Measurements from ENCODE around the gene PHACTR1. TPM values are rescaled to one million over a fixed set of nuclear protein-coding genes. Genes with fewer than 3 reads are reported as not detected.

PHACTR1 gene
- total and polyA plus RNA-seq, 4 donors, result 0.31 to 1.5 (median 0.79) TPM

- 87% methylated on average over 6 of the region's 6 CpGs for WGBS
- H3K4me3 ChIP-seq (ENCODE audit: low read depth in 1 of 3, low read length in 3 of 3), result no peak overlapping the region
- no peaks in the 10 kb centered on the region for H3K36me3 ChIP-seq (ENCODE audit: control insufficient read depth in 4 of 4, insufficient read depth in 3 of 4, low read depth in 1 of 4, low read length in 3 of 4)
- no peaks in the 10 kb centered on the region for H3K9me3 ChIP-seq (ENCODE audit: control insufficient read depth in 4 of 4, low read length in 3 of 4)
- no peak overlapping the region for H3K27ac ChIP-seq (ENCODE audit: low read depth in 1 of 2, low read length in 2 of 2)
- H3K4me1 ChIP-seq (ENCODE audit: control insufficient read depth in 4 of 4, insufficient read depth in 4 of 4, low read length in 3 of 4), result no peaks in the 10 kb centered on the region
- H3K9ac ChIP-seq (ENCODE audit: low read depth in 1 of 2, low read length in 2 of 2), result no peak overlapping the region
- TF ChIP-seq ZBTB33 (IDR thresholded peaks at IDR 0.05) (no peak), YY1 (IDR thresholded peaks at IDR 0.05) (no peak), HNF4A (conservative IDR thresholded peaks at IDR 0.05) (no peak), ATF3 (IDR thresholded peaks at IDR 0.05) (no peak), CTCF (IDR thresholded peaks at IDR 0.05; ENCODE audit: low read depth, low read length, missing input control) (no peak), TAF1 (conservative IDR thresholded peaks at IDR 0.05) (no peak), SP1 (IDR thresholded peaks at IDR 0.05) (no peak), EGR1 (IDR thresholded peaks at IDR 0.05; ENCODE audit: low read depth in 2 of 2) (no peak), MAX (IDR thresholded peaks at IDR 0.05) (no peak)
- DNase-seq (ENCODE audit: low spot score), result no peak
- no peaks in the 10 kb centered on the region for H3K27me3 ChIP-seq (ENCODE audit: control insufficient read depth in 4 of 4, insufficient read depth in 4 of 4, low read length in 3 of 4)
These were observed 193.3 kb downstream of the PHACTR1 start for GRCh38 chr6:12909833-12910232.

- TF ChIP-seq RXRA (IDR thresholded peaks at IDR 0.05) (peak in 1 of 2 donors; percentile 5), FOXA2 (IDR thresholded peaks at IDR 0.05) (no peak), HNF4A (conservative IDR thresholded peaks at IDR 0.05) (peak; percentile 55 to 71), FOXA1 (IDR thresholded peaks at IDR 0.05) (no peak), NR2F2 (IDR thresholded peaks at IDR 0.05) (no peak), MAX (IDR thresholded peaks at IDR 0.05) (no peak), RAD21 (IDR thresholded peaks at IDR 0.05) (peak; percentile 80 to 81), CTCF (IDR thresholded peaks at IDR 0.05; ENCODE audit: low read depth, low read length, missing input control) (peak; percentile 62), ATF3 (IDR thresholded peaks at IDR 0.05) (no peak), TAF1 (conservative IDR thresholded peaks at IDR 0.05) (no peak), SP1 (IDR thresholded peaks at IDR 0.05) (no peak), REST (IDR thresholded peaks at IDR 0.05) (no peak), EGR1 (IDR thresholded peaks at IDR 0.05; ENCODE audit: low read depth in 2 of 2) (no peak), ZBTB33 (IDR thresholded peaks at IDR 0.05) (no peak), JUND (IDR thresholded peaks at IDR 0.05) (peak in 1 of 2 donors; percentile 8), GABPA (IDR thresholded peaks at IDR 0.05 in 1 of 2, conservative IDR thresholded peaks at IDR 0.05 in 1 of 2) (no peak), YY1 (IDR thresholded peaks at IDR 0.05) (no peak), HNF4G (IDR thresholded peaks at IDR 0.05) (no peak)
- no peak overlapping the region for H3K4me3 ChIP-seq (ENCODE audit: low read depth in 1 of 3, low read length in 3 of 3)
- H3K27ac ChIP-seq (ENCODE audit: low read depth in 1 of 2, low read length in 2 of 2), result no peak overlapping the region
- H3K9me3 ChIP-seq (ENCODE audit: control insufficient read depth in 4 of 4, low read length in 3 of 4), result no peaks in the 10 kb centered on the region
- H3K4me1 ChIP-seq (ENCODE audit: control insufficient read depth in 4 of 4, insufficient read depth in 4 of 4, low read length in 3 of 4), result no peaks in the 10 kb centered on the region
- 5% methylated on average over 2 of the region's 2 CpGs for WGBS
- H3K36me3 ChIP-seq (ENCODE audit: control insufficient read depth in 4 of 4, insufficient read depth in 3 of 4, low read depth in 1 of 4, low read length in 3 of 4), result no peaks in the 10 kb centered on the region
- no peaks in the 10 kb centered on the region for H3K27me3 ChIP-seq (ENCODE audit: control insufficient read depth in 4 of 4, insufficient read depth in 4 of 4, low read length in 3 of 4)
- DNase-seq (ENCODE audit: low spot score), result no peak
- no peak overlapping the region for H3K9ac ChIP-seq (ENCODE audit: low read depth in 1 of 2, low read length in 2 of 2)
These were observed 194.9 kb downstream of the PHACTR1 start for GRCh38 chr6:12911427-12911826.

Measured in liver (tissue), 9 donors.